Measurements from ENCODE around the gene MRC2.

GRCh38 chr17:62741290-62741689, 113.8 kb downstream of the MRC2 start:
- TF ChIP-seq ZNF883 (CRISPR knock-in tag; IDR thresholded peaks at IDR 0.05; ENCODE audit: not compliant biosample characterization) (no peak), POLR2AphosphoS2 (IDR thresholded peaks at IDR 0.05; ENCODE audit: low read depth, low read length) (no peak), CEBPB (IDR thresholded peaks at IDR 0.05; ENCODE audit: borderline replicate concordance, low read depth, low read length) (no peak), TBL1XR1 (IDR thresholded peaks at IDR 0.05; ENCODE audit: borderline replicate concordance, low read length, partially characterized antibody) (no peak), CTCF (CRISPR knock-in tag; IDR thresholded peaks at IDR 0.05) (no peak), ZNF335 (CRISPR knock-in tag; IDR thresholded peaks at IDR 0.05) (no peak), EZH2 (conservative IDR thresholded peaks at IDR 0.05; ENCODE audit: low read depth, low read length) (no peak), MAFK (conservative IDR thresholded peaks at IDR 0.05 in 1 of 2, IDR thresholded peaks at IDR 0.05 in 1 of 2; ENCODE audit: low read length in 2 of 2) (no peak), RAD51 (IDR thresholded peaks at IDR 0.05; ENCODE audit: borderline replicate concordance) (no peak), HMG20A (CRISPR knock-in tag; IDR thresholded peaks at IDR 0.05; ENCODE audit: borderline replicate concordance) (no peak), ZNF18 (CRISPR knock-in tag; IDR thresholded peaks at IDR 0.05; ENCODE audit: insufficient replicate concordance) (no peak), U2AF2 (IDR thresholded peaks at IDR 0.05; ENCODE audit: low read depth, low read length) (no peak), ZNF878 (CRISPR knock-in tag; IDR thresholded peaks at IDR 0.05) (no peak), MAX (IDR thresholded peaks at IDR 0.05) (no peak)

Data from HepG2 (cell line).